ENCODE results near the gene MAB21L2.
"Not testable (repeated sequence)": the region's sequence is repeated elsewhere in the genome, so short reads cannot be mapped to it uniquely, and the experiment has no call there.

MAB21L2 gene

GRCh38 chr4:150546286-150546685 is 35.7 kb upstream of the MAB21L2 start:
- Histone ChIP-seq H3K4me3 (ENCODE audit: low read depth, low read length) (no peak overlapping the region), H3K36me3 (ENCODE audit: control insufficient read depth in 2 of 2, insufficient read depth in 1 of 2, low read length in 2 of 2) (no peaks in the 10 kb centered on the region), H3K27ac (ENCODE audit: extremely low read depth, low read depth, low read length) (no peak overlapping the region), H3K4me1 (ENCODE audit: control insufficient read depth, insufficient read depth, low read length) (no peaks in the 10 kb centered on the region), H3K9me3 (ENCODE audit: control insufficient read depth, insufficient read depth, low read depth, low read length) (no peaks in the 10 kb centered on the region)
- CTCF ChIA-PET, result no interaction called here
- POLR2A ChIA-PET, result interaction anchor here (0.7 kb wide), 1 partner anchor 62 kb away, joined by 3 read pairs; no protein-coding TSS in a partner anchor
- TF ChIP-seq ZNF366 (tag by site-specific recombination; conservative IDR thresholded peaks at IDR 0.05) (no peak), ZNF175 (tag by site-specific recombination; IDR thresholded peaks at IDR 0.05) (no peak), ZBTB26 (tag by site-specific recombination; optimal IDR thresholded peaks at IDR 0.05) (no peak), ZNF433 (tag by site-specific recombination; IDR thresholded peaks at IDR 0.05; ENCODE audit: low read depth) (no peak), ZNF530 (tag by site-specific recombination; IDR thresholded peaks at IDR 0.05; ENCODE audit: low read depth) (no peak)

GRCh38 chr4:150547154-150547838 is 34.7 kb upstream of the MAB21L2 start:
- no peak overlapping the region for H3K27ac ChIP-seq (ENCODE audit: extremely low read depth, low read depth, low read length)
- H3K9me3 ChIP-seq (ENCODE audit: control insufficient read depth, insufficient read depth, low read depth, low read length), result no peaks in the 10 kb centered on the region
- H3K4me1 ChIP-seq (ENCODE audit: control insufficient read depth, insufficient read depth, low read length), result no peaks in the 10 kb centered on the region
- H3K36me3 ChIP-seq (ENCODE audit: control insufficient read depth in 2 of 2, insufficient read depth in 1 of 2, low read length in 2 of 2), result no peaks in the 10 kb centered on the region
- no peak overlapping the region for H3K4me3 ChIP-seq (ENCODE audit: low read depth, low read length)
- ChIA-PET CTCF (no interaction called here), POLR2A (no interaction called here)
- TF ChIP-seq ZNF155 (tag by site-specific recombination; IDR thresholded peaks at IDR 0.05), result no peak
- no peak for TF ChIP-seq BCL6B (tag by site-specific recombination; IDR thresholded peaks at IDR 0.05)
- no peak for TF ChIP-seq YY2 (tag by site-specific recombination; IDR thresholded peaks at IDR 0.05)
- TF ChIP-seq ZNF629 (tag by site-specific recombination; IDR thresholded peaks at IDR 0.05), result no peak
- no peak for TF ChIP-seq ZNF701 (tag by site-specific recombination; IDR thresholded peaks at IDR 0.05)
- TF ChIP-seq ZNF398 (tag by site-specific recombination; IDR thresholded peaks at IDR 0.05), result no peak

GRCh38 chr4:150557811-150558210 is 24.1 kb upstream of the MAB21L2 start:
- POLR2A ChIA-PET; H3K4me3 ChIP-seq (ENCODE audit: low read depth, low read length); H3K4me1 ChIP-seq (ENCODE audit: control insufficient read depth, insufficient read depth, low read length); H3K36me3 ChIP-seq (ENCODE audit: control insufficient read depth in 2 of 2, insufficient read depth in 1 of 2, low read length in 2 of 2); CTCF ChIA-PET; H3K27ac ChIP-seq (ENCODE audit: extremely low read depth, low read depth, low read length); H3K9me3 ChIP-seq (ENCODE audit: control insufficient read depth, insufficient read depth, low read depth, low read length): not testable (repeated sequence)

- ChIA-PET POLR2A (no interaction called here), CTCF (no interaction called here)
- H3K36me3 ChIP-seq (ENCODE audit: control insufficient read depth in 2 of 2, insufficient read depth in 1 of 2, low read length in 2 of 2), result no peaks in the 10 kb centered on the region
- TF ChIP-seq ZNF341 (tag by site-specific recombination; IDR thresholded peaks at IDR 0.05; ENCODE audit: low read depth), result no peak
- TF ChIP-seq ZNF677 (tag by site-specific recombination; IDR thresholded peaks at IDR 0.05), result no peak
- TF ChIP-seq ZBTB48 (tag by site-specific recombination; IDR thresholded peaks at IDR 0.05), result no peak
- no peak for TF ChIP-seq PBX3 (CRISPR knock-in tag; IDR thresholded peaks at IDR 0.05)
- no peak for TF ChIP-seq ZNF747 (tag by site-specific recombination; IDR thresholded peaks at IDR 0.05)
- TF ChIP-seq ZNF157 (tag by site-specific recombination; IDR thresholded peaks at IDR 0.05), result no peak
- TF ChIP-seq ZNF423 (tag by site-specific recombination; IDR thresholded peaks at IDR 0.05), result no peak
- no peak for TF ChIP-seq SP3 (tag by site-specific recombination; IDR thresholded peaks at IDR 0.05)
- TF ChIP-seq ZNF10 (tag by site-specific recombination; IDR thresholded peaks at IDR 0.05), result no peak
Measured at GRCh38 chr4:150561143-150561737, 20.7 kb upstream of the MAB21L2 start.

More at GRCh38 chr4:150561143-150561737, 20.7 kb upstream of the MAB21L2 start:
- H3K4me3 ChIP-seq (ENCODE audit: low read depth, low read length), result no peak overlapping the region
- no peaks in the 10 kb centered on the region for H3K9me3 ChIP-seq (ENCODE audit: control insufficient read depth, insufficient read depth, low read depth, low read length)
- no peak overlapping the region for H3K27ac ChIP-seq (ENCODE audit: extremely low read depth, low read depth, low read length)
- no peaks in the 10 kb centered on the region for H3K4me1 ChIP-seq (ENCODE audit: control insufficient read depth, insufficient read depth, low read length)

Measured in HEK293 (cell line).